GM18519 (cell line): ENCODE data around the gene ZNF37A.
A peak's percentile ranks its signal among the peaks of the same experiment; 100 is the strongest.
"Not testable (repeated sequence)": the region's sequence is repeated elsewhere in the genome, so short reads cannot be mapped to it uniquely, and the experiment has no call there.

Experiments
- ATAC-seq: cut with Tn5 transposase; IDR thresholded peaks from one replicate; pipeline ENCODE4 v1.9.1; 2021; ENCODE audit warnings: mild to moderate bottlenecking, moderate library complexity; ENCODE audit not compliant: unreplicated experiment, low FRiP score

The ZNF37A gene

DNA sequence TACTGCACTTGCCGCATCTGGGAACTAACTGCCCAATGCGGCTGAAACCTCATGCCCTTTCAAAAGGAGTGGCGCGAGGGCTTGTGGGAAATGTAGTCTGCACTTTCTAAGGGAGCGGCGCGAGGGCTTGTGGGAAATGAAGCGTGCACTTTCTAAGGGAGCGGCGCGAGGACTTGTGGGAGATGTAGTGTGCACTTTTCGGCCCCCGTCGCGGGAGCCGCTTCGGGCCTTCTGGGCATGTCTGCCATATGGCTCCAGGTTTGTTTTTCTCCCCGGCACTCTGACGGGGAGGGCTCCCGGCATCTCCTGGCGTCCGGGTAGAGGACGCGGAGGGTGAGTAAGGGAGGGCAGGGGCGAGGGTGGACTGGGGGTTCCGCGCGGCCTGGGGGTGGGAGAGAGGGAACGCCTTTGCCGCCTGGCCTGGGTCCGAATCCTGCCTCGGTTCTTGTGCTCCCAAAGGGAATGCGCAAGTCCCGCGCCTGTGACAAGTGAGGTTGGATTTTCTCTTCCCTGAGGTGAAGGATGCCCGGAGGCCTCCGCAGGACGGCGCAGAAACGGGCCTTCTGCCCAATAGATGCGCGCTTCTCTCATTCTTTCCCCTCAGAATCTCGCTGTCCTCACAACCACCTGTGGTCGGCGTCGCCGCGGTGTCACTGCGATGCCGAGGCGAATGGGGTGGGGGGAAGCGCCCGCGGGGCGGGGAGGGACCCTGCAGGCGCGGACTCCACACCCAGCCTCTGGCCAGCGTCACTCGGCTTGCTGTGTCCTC lies at the start of gene ZNF37A:
Gene ZNF37A, plus strand, starts transcription at position 180 of the 769 bp plus-strand sequence. CDS start 2,281 bp downstream, outside the sequence.
- peak; percentile 95 for ATAC-seq

DNA sequence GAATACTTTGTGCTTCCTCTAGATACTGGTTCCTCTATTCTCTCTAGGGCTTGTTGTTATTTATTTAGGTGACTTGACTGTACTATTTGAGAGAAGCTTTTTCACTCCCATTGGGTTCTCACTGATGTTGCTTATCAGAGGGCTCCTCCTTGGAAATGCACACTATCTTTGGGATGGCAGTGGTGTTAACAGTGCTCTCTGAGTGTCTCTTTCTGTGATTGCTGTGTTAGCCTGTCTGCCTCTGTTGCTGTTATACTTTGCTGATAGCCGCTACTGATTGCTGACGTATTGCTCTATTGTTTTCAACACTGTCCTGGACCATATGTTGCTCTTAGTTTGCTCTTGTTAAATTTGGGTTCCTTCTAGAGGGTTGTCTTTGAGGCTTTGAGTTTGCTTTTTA lies 49.0 kb upstream of the ZNF37A start:
- ATAC-seq = no peak

GRCh38 chr10:38047666-38048065 lies 46.5 kb upstream of the ZNF37A start:
- ATAC-seq = peak; percentile 74

DNA sequence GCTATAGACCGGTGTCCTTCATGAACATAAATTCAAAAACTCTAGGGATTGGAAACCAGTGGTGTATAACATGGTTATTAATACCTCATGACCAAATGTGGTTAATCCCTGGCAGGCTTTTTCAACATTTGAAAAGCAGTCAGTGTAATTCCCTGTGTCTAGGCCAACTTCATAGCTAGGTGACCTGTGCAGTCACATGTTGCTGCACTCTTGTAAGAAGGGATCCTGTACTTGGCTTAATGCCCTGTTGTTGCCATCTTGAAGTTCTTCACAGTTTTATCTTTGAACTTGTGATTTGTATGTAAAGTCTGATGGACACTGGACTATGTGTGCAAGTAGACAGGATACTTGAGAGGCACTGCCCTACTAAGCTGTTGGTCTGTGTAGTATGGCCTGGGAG lies 43.9 kb upstream of the ZNF37A start:
- no peak for ATAC-seq

- no peak for ATAC-seq
Observed at GRCh38 chr10:38054361-38054797, 39.8 kb upstream of the ZNF37A start.

- ATAC-seq = not testable (repeated sequence)
Observed at GRCh38 chr10:38055274-38055894, 38.8 kb upstream of the ZNF37A start.

DNA sequence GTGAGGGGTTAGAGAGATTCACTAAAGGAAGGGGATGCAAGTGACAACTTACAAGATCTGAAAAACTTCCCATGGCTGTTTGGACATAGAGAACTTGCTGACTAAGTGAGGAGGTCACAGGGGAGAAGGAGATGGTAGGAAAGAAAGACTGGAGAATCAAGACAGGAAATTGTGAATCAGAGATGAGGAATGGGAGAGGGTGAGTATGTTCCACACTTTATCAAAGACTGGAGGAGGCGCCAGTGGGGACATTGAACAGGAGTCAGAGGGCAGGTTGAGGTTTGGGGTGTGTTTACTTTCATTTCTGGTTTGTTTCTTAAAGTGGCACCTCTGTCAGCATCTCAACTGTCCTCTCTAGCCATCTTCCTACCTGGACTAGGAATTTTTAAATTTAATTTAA lies 24.5 kb upstream of the ZNF37A start:
- ATAC-seq = not testable (repeated sequence)

- no peak for ATAC-seq
Observed at GRCh38 chr10:38070501-38070900, 23.6 kb upstream of the ZNF37A start.

DNA sequence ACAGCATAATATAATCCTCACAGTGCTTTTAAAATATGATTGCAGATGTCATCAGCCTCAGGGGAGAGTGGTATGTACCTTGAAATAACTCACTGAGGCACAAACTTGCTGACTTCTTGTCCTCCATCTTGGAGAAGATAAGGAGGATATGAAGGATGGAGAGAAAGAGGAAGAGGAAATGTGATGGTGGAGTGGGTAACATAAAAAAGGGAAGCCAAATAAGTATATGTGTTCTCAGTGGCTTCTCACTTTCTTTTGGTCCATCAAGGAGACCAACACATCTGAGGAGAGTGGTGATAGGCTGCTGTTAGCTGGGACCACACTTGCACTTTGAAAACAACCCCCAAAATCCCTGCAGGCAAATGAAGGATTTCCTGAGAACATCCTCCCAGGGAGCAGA lies 21.6 kb upstream of the ZNF37A start:
- no peak for ATAC-seq

GRCh38 chr10:38076687-38077086 lies 17.4 kb upstream of the ZNF37A start:
- no peak for ATAC-seq

DNA sequence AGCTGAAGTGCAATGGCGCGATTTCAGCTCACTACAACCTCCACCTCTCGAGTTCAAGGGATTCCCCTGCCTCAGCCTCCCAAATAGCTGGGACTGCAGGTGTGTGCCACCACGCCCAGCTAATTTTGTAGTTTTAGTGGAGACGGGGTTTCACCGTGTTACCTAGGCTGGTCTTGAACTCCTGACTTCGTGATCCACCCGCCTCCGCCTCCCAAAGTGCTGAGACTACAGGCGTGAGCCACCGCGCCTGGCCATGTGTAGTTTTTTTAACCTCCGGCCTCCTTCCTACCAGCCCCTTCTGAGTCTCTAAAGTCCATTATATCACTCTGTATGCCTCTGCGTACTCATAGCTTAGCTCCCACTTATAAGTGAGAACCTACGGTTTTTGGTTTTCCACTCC lies 819 bp upstream of the ZNF37A start:
- ATAC-seq = not testable (repeated sequence)

GRCh38 chr10:38093816-38094157 lies 350 bp upstream of the ZNF37A start:
- peak; percentile 14 for ATAC-seq

GRCh38 chr10:38094927-38095574 lies 914 bp downstream of the ZNF37A start:
- ATAC-seq = no peak

DNA sequence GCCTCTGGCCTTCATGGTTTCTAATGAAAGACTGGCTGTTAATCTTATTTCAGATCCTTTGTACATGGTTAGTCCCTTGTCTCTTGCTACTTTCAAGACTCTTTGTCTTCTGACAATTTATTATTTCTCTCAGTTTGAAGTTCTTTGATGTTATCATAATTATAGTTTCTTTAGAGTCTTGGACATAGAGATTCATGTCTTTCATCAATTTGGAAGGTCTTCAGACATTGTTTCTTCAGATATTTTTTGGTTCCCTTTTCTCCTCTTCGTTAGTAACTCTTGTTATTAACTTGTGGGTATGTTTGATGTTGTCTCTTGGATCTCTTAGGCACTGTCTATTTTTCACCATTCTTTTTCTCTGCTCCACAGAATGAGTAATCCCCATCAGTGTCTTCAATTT lies 8.7 kb downstream of the ZNF37A start:
- ATAC-seq = no peak

- ATAC-seq = no peak
Observed at GRCh38 chr10:38103756-38104155, 9.6 kb downstream of the ZNF37A start.

DNA sequence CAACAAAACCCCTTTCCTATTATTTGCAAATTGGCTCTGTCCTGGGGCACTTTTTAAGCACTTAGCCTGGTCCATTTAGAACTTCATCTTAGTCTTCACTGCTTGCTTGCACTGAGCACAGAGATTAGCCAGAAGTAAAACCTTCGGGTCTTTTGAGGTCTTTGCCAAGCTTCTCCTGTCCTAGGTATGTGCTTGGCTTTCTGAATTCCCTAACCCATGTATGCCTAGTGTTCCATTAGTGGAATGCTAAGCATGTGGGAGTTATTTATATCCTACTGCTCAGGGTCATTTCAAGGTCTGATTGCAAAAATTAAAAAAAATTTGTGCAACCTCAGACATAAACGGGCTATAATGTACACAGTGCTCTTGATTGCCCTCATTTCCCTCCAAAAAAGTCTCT lies 18.0 kb downstream of the ZNF37A start:
- no peak for ATAC-seq

DNA sequence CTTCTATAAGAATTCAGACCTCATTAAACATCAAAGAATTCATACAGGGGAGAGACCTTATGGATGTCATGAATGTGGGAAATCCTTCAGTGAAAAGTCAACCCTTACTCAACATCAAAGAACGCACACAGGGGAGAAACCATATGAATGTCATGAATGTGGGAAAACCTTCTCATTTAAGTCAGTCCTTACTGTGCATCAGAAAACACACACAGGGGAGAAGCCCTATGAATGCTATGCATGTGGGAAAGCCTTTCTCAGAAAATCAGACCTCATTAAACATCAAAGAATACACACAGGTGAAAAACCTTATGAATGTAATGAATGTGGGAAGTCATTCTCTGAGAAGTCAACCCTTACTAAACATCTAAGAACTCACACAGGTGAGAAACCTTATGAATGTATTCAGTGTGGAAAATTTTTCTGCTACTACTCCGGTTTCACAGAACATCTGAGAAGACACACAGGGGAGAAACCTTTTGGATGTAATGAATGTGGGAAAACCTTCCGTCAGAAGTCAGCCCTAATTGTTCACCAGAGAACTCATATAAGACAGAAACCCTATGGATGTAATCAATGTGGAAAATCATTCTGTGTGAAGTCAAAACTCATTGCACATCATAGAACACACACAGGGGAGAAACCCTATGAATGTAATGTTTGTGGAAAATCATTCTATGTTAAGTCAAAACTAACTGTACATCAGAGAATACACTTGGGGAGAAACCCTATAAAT lies 24.1 kb downstream of the ZNF37A start:
- no peak for ATAC-seq

DNA sequence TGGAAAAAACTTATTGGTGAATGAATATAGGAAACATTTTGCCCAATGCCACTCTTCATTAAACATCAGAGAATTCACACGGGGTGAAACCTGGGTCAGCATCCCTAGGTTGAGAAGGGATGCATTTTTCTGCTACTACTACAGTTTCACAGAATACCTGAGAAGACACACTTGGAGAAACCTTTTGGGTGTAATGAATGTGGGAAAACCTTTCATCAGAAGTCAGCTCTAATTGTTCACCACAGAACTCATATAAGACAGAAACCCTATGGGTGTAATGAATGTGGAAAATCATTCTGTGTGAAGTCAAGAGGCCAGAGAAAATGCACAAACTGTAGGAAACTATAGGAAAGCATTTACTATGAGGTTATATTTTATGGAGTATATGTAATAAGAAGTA lies 24.9 kb downstream of the ZNF37A start:
- ATAC-seq = no peak

GRCh38 chr10:38127812-38128211 lies 33.7 kb downstream of the ZNF37A start:
- no peak for ATAC-seq

- no peak for ATAC-seq
Observed at GRCh38 chr10:38143587-38143986, 49.5 kb downstream of the ZNF37A start.
